Panc1 (cell line): ENCODE measurements around the gene CD164L2.

Experiments used
- CTCF ChIP-seq: fragments of 450-650 bp; IDR thresholded peaks from 2 replicates; pipeline ENCODE4 v1.5.1; 2017; ENCODE audit warnings: mild to moderate bottlenecking
- POLR2AphosphoS5 ChIP-seq: IDR thresholded peaks from 2 replicates; pipeline ENCODE4 v1.6.1; 2012; ENCODE audit warnings: mild to moderate bottlenecking, low read depth, low read length, moderate library complexity
- REST ChIP-seq, 2 experiments: IDR thresholded peaks; 2 replicates each; pipeline ENCODE4 v1.6.1; 2011 to 2012; ENCODE audit warnings: low read depth in 2 of 2, control low read depth in 1 of 2, low read length in 1 of 2, mild to moderate bottlenecking in 1 of 2, moderate library complexity in 1 of 2; ENCODE audit not compliant: insufficient read depth in 1 of 2
- SIN3A ChIP-seq: IDR thresholded peaks from 2 replicates; pipeline ENCODE4 v1.6.1; 2012; ENCODE audit warnings: low read depth, mild to moderate bottlenecking, low read length, moderate library complexity, borderline replicate concordance; ENCODE audit not compliant: insufficient read depth

- TF ChIP-seq SIN3A (no peak), CTCF (no peak), POLR2AphosphoS5 (no peak), REST (IDR thresholded peaks at IDR 0.05; ENCODE audit: insufficient read depth in 1 of 2, low read depth in 2 of 2, low read length in 1 of 2) (no peak)
Observed at GRCh38 chr1:27417713-27418112, 34.6 kb upstream of the CD164L2 start.
